ENCODE measurements around the gene MAP3K2. TPM values are rescaled to one million over a fixed set of nuclear protein-coding genes. Genes with fewer than 3 reads are reported as not detected.

Gene MAP3K2
- total and polyA plus RNA-seq, 4 donors: 6.6 to 79.3 (median 40.6) TPM

GRCh38 chr2:127422559-127423477, 35.0 kb upstream of the MAP3K2 start:
- Histone ChIP-seq H3K4me1 (ENCODE audit: control insufficient read depth in 1 of 2, insufficient read depth in 2 of 2, low read length in 2 of 2) (no peaks in the 10 kb centered on the region), H3K27ac (ENCODE audit: low read depth in 1 of 2, low read length in 2 of 2) (no peak overlapping the region), H3K36me3 (ENCODE audit: control insufficient read depth in 1 of 2, insufficient read depth in 2 of 2, low read length in 1 of 2) (no peaks in the 10 kb centered on the region), H3K27me3 (ENCODE audit: control insufficient read depth in 1 of 2, insufficient read depth in 2 of 2, low read length in 1 of 2) (no peaks in the 10 kb centered on the region), H3K9me3 (ENCODE audit: control insufficient read depth, low read length) (no peaks in the 10 kb centered on the region), H3K4me3 (ENCODE audit: low read length in 2 of 2) (no peak overlapping the region)
- intact Hi-C loops (cut with DNase I): loop anchor here in 1 of 2 donors (10.0 kb wide), 1 partner anchor 142 kb away; no protein-coding TSS in a partner anchor
- no peak for DNase-seq
- 4% methylated on average over 43 to 73 of the region's 73 CpGs for WGBS, 2 donors
- ATAC-seq (ENCODE audit: low FRiP score): peak; percentile 26

GRCh38 chr2:127421871-127422558, 34.2 kb upstream of the MAP3K2 start:
- Histone ChIP-seq H3K4me1 (ENCODE audit: control insufficient read depth in 1 of 2, insufficient read depth in 2 of 2, low read length in 2 of 2) (no peaks in the 10 kb centered on the region), H3K27me3 (ENCODE audit: control insufficient read depth in 1 of 2, insufficient read depth in 2 of 2, low read length in 1 of 2) (no peaks in the 10 kb centered on the region), H3K27ac (ENCODE audit: low read depth in 1 of 2, low read length in 2 of 2) (no peak overlapping the region), H3K36me3 (ENCODE audit: control insufficient read depth in 1 of 2, insufficient read depth in 2 of 2, low read length in 1 of 2) (no peaks in the 10 kb centered on the region), H3K4me3 (ENCODE audit: low read length in 2 of 2) (no peak overlapping the region), H3K9me3 (ENCODE audit: control insufficient read depth, low read length) (no peaks in the 10 kb centered on the region)
- DNase-seq (no peak), ATAC-seq (ENCODE audit: low FRiP score) (no peak)
- WGBS, 2 donors: 76 to 78% methylated on average over 16 of the region's 16 CpGs
- intact Hi-C loops (cut with DNase I): loop anchor here in 1 of 2 donors (10.0 kb wide), 1 partner anchor 143 kb away; no protein-coding TSS in a partner anchor

- Histone ChIP-seq H3K27me3 (ENCODE audit: control insufficient read depth in 1 of 2, insufficient read depth in 2 of 2, low read length in 1 of 2) (no peaks in the 10 kb centered on the region), H3K36me3 (ENCODE audit: control insufficient read depth in 1 of 2, insufficient read depth in 2 of 2, low read length in 1 of 2) (no peaks in the 10 kb centered on the region), H3K4me3 (ENCODE audit: low read length in 2 of 2) (no peak overlapping the region), H3K4me1 (ENCODE audit: control insufficient read depth in 1 of 2, insufficient read depth in 2 of 2, low read length in 2 of 2) (no peaks in the 10 kb centered on the region), H3K9me3 (ENCODE audit: control insufficient read depth, low read length) (no peaks in the 10 kb centered on the region), H3K27ac (ENCODE audit: low read depth in 1 of 2, low read length in 2 of 2) (no peak overlapping the region)
- intact Hi-C loops (cut with DNase I): loop anchor here in 1 of 2 donors (10.0 kb wide), 1 partner anchor 144 kb away; no protein-coding TSS in a partner anchor
- ATAC-seq (ENCODE audit: low FRiP score): no peak
- WGBS, 2 donors: 95 to 96% methylated on average over 15 of the region's 15 CpGs
- no peak for DNase-seq
Observed at GRCh38 chr2:127421116-127421800, 33.5 kb upstream of the MAP3K2 start.

GRCh38 chr2:127420039-127420864, 32.5 kb upstream of the MAP3K2 start:
- ATAC-seq (ENCODE audit: low FRiP score) (no peak), DNase-seq (no peak)
- Histone ChIP-seq H3K4me1 (ENCODE audit: control insufficient read depth in 1 of 2, insufficient read depth in 2 of 2, low read length in 2 of 2) (no peaks in the 10 kb centered on the region), H3K36me3 (ENCODE audit: control insufficient read depth in 1 of 2, insufficient read depth in 2 of 2, low read length in 1 of 2) (no peaks in the 10 kb centered on the region), H3K27ac (ENCODE audit: low read depth in 1 of 2, low read length in 2 of 2) (no peak overlapping the region), H3K9me3 (ENCODE audit: control insufficient read depth, low read length) (no peaks in the 10 kb centered on the region), H3K27me3 (ENCODE audit: control insufficient read depth in 1 of 2, insufficient read depth in 2 of 2, low read length in 1 of 2) (no peaks in the 10 kb centered on the region), H3K4me3 (ENCODE audit: low read length in 2 of 2) (no peak overlapping the region)
- 68% methylated on average over 5 to 8 of the region's 8 CpGs for WGBS, 2 donors
- intact Hi-C loops (cut with DNase I): loop anchor here in 1 of 2 donors (10.0 kb wide), 1 partner anchor 145 kb away; no protein-coding TSS in a partner anchor

- DNase-seq: no peak
- Histone ChIP-seq H3K36me3 (ENCODE audit: control insufficient read depth in 1 of 2, insufficient read depth in 2 of 2, low read length in 1 of 2) (no peaks in the 10 kb centered on the region), H3K9me3 (ENCODE audit: control insufficient read depth, low read length) (no peaks in the 10 kb centered on the region), H3K27me3 (ENCODE audit: control insufficient read depth in 1 of 2, insufficient read depth in 2 of 2, low read length in 1 of 2) (no peaks in the 10 kb centered on the region), H3K4me1 (ENCODE audit: control insufficient read depth in 1 of 2, insufficient read depth in 2 of 2, low read length in 2 of 2) (peaks cover 0 to 3% of the 10 kb centered on the region in 2 donors), H3K4me3 (ENCODE audit: low read length in 2 of 2) (no peak overlapping the region), H3K27ac (ENCODE audit: low read depth in 1 of 2, low read length in 2 of 2) (no peak overlapping the region)
- no peak for ATAC-seq (ENCODE audit: low FRiP score)
- intact Hi-C loops (cut with DNase I): loop anchor here in 1 of 2 donors (5.0 to 10.0 kb wide), 3 partner anchors 37 to 145 kb away; no protein-coding TSS in a partner anchor
- WGBS, 2 donors: 51 to 58% methylated on average over 15 of the region's 15 CpGs
Observed at GRCh38 chr2:127419448-127420038, 31.8 kb upstream of the MAP3K2 start.

- H3K4me3 ChIP-seq (ENCODE audit: low read length in 2 of 2): no peak overlapping the region
- peaks cover 0 to 3% of the 10 kb centered on the region in 2 donors for H3K4me1 ChIP-seq (ENCODE audit: control insufficient read depth in 1 of 2, insufficient read depth in 2 of 2, low read length in 2 of 2)
- no peaks in the 10 kb centered on the region for H3K27me3 ChIP-seq (ENCODE audit: control insufficient read depth in 1 of 2, insufficient read depth in 2 of 2, low read length in 1 of 2)
- no peak overlapping the region for H3K27ac ChIP-seq (ENCODE audit: low read depth in 1 of 2, low read length in 2 of 2)
- WGBS, 2 donors: 86 to 90% methylated on average over 4 of the region's 4 CpGs
- intact Hi-C loops (cut with DNase I): loop anchor here in 1 of 2 donors (5.0 to 10.0 kb wide), 2 partner anchors 37 to 54 kb away; no protein-coding TSS in a partner anchor
- ATAC-seq (ENCODE audit: low FRiP score) (no peak), DNase-seq (no peak)
- no peaks in the 10 kb centered on the region for H3K36me3 ChIP-seq (ENCODE audit: control insufficient read depth in 1 of 2, insufficient read depth in 2 of 2, low read length in 1 of 2)
- H3K9me3 ChIP-seq (ENCODE audit: control insufficient read depth, low read length): no peaks in the 10 kb centered on the region
Observed at GRCh38 chr2:127419112-127419430, 31.3 kb upstream of the MAP3K2 start.

- no peaks in the 10 kb centered on the region for H3K9me3 ChIP-seq (ENCODE audit: control insufficient read depth, low read length)
- ATAC-seq (ENCODE audit: low FRiP score) (no peak), DNase-seq (no peak)
- H3K4me1 ChIP-seq (ENCODE audit: control insufficient read depth in 1 of 2, insufficient read depth in 2 of 2, low read length in 2 of 2): peaks cover 0 to 3% of the 10 kb centered on the region in 2 donors
- H3K36me3 ChIP-seq (ENCODE audit: control insufficient read depth in 1 of 2, insufficient read depth in 2 of 2, low read length in 1 of 2): no peaks in the 10 kb centered on the region
- no peak within 1 kb of the TSS for H3K4me3 ChIP-seq (ENCODE audit: low read length in 2 of 2)
- no peaks in the 10 kb centered on the region for H3K27me3 ChIP-seq (ENCODE audit: control insufficient read depth in 1 of 2, insufficient read depth in 2 of 2, low read length in 1 of 2)
- intact Hi-C loops (cut with DNase I): loop anchor here in 1 of 2 donors (5.0 to 10.0 kb wide), 2 partner anchors 36 to 54 kb away; no protein-coding TSS in a partner anchor
- 96 to 97% methylated on average over 16 of the region's 16 CpGs for WGBS, 2 donors
- H3K27ac ChIP-seq (ENCODE audit: low read depth in 1 of 2, low read length in 2 of 2): no peak within 1 kb of the TSS
Observed at GRCh38 chr2:127418300-127419111, 30.7 kb upstream of the MAP3K2 start, which contains the start of gene PROC. TSS of gene PROC (plus strand) at chr2:127418427. CDS start at chr2:127419943, 1,516 bp downstream.

All from aorta (tissue), 5 donors.